ENCODE results near the gene AFF3. TPM values are rescaled to one million over a fixed set of nuclear protein-coding genes. Genes with fewer than 3 reads are reported as not detected.

AFF3 gene
- total and polyA plus RNA-seq, 2 donors (not counting 3 experiments of a cell fraction or from before 2014, with no cell fraction given): 0.06 to 0.07 TPM

DNA sequence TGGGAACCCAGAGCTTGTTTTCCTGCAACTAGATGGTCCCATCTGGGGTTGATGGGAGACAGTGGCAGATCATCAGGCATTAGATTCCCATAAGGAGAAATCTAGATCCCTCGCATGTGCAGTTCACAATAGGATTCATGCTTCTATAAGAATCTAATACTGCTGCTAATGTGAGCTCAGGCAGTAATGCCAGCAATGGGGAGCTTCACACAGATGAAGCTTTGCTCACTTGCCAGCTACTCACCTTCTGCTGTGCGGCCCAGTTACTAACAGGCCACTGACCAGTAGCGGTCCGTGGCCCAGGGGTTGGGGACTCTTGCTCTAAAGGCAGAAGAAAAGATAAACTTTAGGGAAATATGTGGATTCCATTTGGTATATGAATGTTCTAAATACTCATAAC lies 192.9 kb downstream of the AFF3 start:
- no peaks in the 10 kb centered on the region for H4K20me1 ChIP-seq (replicated peaks; ENCODE audit: control insufficient read depth, extremely low read depth, insufficient read depth, low read length)
- H3K4me1 ChIP-seq (ENCODE audit: control insufficient read depth, extremely low read depth, insufficient read depth, low read length): no peaks in the 10 kb centered on the region
- H3K9me1 ChIP-seq (replicated peaks; ENCODE audit: control insufficient read depth, extremely low read depth, insufficient read depth, low read length): no peaks in the 10 kb centered on the region
- BruUV-seq (replicated peaks): no TSS peak
- H3K9me3 ChIP-seq (replicated peaks; ENCODE audit: control insufficient read depth, insufficient read depth, low read length): no peaks in the 10 kb centered on the region
- TF ChIP-seq FOS (IDR thresholded peaks at IDR 0.05; ENCODE audit: borderline replicate concordance, insufficient read depth, low read length) (no peak), JUN (IDR thresholded peaks at IDR 0.05; ENCODE audit: borderline replicate concordance, insufficient read depth, insufficient read length, low read depth) (no peak), POLR2AphosphoS5 (IDR thresholded peaks at IDR 0.05; ENCODE audit: insufficient read depth, low read depth, low read length) (no peak), POLR2A (IDR thresholded peaks at IDR 0.05; ENCODE audit: low read depth, low read length) (no peak), MYC (IDR thresholded peaks at IDR 0.05; ENCODE audit: low read depth, low read length) (no peak), GATA2 (IDR thresholded peaks at IDR 0.05; ENCODE audit: insufficient read depth, insufficient read length, low read depth, low read length) (no peak), EZH2 (IDR thresholded peaks at IDR 0.05; ENCODE audit: borderline replicate concordance, low read depth, low read length, severe bottlenecking) (no peak)
- TF ChIP-seq, protein P1, sequence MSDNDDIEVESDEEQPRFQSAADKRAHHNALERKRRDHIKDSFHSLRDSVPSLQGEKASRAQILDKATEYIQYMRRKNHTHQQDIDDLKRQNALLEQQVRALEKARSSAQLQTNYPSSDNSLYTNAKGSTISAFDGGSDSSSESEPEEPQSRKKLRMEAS (IDR thresholded peaks at IDR 0.05; ENCODE audit: insufficient read depth, insufficient read length): no peak
- TF ChIP-seq, protein P2, sequence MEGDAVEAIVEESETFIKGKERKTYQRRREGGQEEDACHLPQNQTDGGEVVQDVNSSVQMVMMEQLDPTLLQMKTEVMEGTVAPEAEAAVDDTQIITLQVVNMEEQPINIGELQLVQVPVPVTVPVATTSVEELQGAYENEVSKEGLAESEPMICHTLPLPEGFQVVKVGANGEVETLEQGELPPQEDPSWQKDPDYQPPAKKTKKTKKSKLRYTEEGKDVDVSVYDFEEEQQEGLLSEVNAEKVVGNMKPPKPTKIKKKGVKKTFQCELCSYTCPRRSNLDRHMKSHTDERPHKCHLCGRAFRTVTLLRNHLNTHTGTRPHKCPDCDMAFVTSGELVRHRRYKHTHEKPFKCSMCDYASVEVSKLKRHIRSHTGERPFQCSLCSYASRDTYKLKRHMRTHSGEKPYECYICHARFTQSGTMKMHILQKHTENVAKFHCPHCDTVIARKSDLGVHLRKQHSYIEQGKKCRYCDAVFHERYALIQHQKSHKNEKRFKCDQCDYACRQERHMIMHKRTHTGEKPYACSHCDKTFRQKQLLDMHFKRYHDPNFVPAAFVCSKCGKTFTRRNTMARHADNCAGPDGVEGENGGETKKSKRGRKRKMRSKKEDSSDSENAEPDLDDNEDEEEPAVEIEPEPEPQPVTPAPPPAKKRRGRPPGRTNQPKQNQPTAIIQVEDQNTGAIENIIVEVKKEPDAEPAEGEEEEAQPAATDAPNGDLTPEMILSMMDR (IDR thresholded peaks at IDR 0.05; ENCODE audit: extremely low read depth in 1 of 2, insufficient read depth in 1 of 2, low read depth in 1 of 2, low read length in 2 of 2): no peak
- no peak overlapping the region for H3K4me3 ChIP-seq (replicated peaks in 1 of 3; ENCODE audit: insufficient read depth in 1 of 3, low read depth in 1 of 3, low read length in 3 of 3)
- dilution Hi-C loops (cut with MboI; ENCODE audit: extremely low pct_ligation_motif_present, low sequenced_read_pairs): no loop called here
- H3K79me2 ChIP-seq (ENCODE audit: control insufficient read depth, insufficient read depth, low read length): no peaks in the 10 kb centered on the region
- DNase-seq (ENCODE audit: low read depth, low spot score) (no peak), FAIRE-seq (no peak)
- CTCF ChIA-PET: interaction anchor here (1.1 to 1.2 kb wide), 2 partner anchors 10 to 130 kb away, joined by 3 read pairs; no protein-coding TSS in a partner anchor
- intact Hi-C loops (cut with micrococcal nuclease): no loop called here
- H3K9ac ChIP-seq (replicated peaks; ENCODE audit: extremely low read depth, insufficient read depth, low read length): no peak overlapping the region
- POLR2A ChIA-PET: no interaction called here
- no peaks in the 10 kb centered on the region for H3K27me3 ChIP-seq (ENCODE audit: control insufficient read depth in 2 of 2, insufficient read depth in 2 of 2, low read length in 2 of 2)
- no peak overlapping the region for H3K27ac ChIP-seq (ENCODE audit: insufficient read depth, low read depth, low read length)
- no peaks in the 10 kb centered on the region for H3K36me3 ChIP-seq (ENCODE audit: control insufficient read depth in 2 of 2, extremely low read depth in 1 of 2, insufficient read depth in 2 of 2, low read length in 2 of 2)
- no peak overlapping the region for H2AFZ ChIP-seq (ENCODE audit: low read depth, low read length)
- H3K4me2 ChIP-seq (ENCODE audit: insufficient read depth, low read length): no peak overlapping the region
